Astrocyte of the spinal cord (primary cell): Measurements from ENCODE around the gene DPH7.

Experiments used
- DNase-seq: peaks from one replicate; pipeline ENCODE4 v3.0.0; 2011; ENCODE audit warnings: low read depth, low spot score
- H3K4me3 ChIP-seq: 2 replicates; pipeline ENCODE4 v1.5.1; 2011; ENCODE audit warnings: low read depth, mild to moderate bottlenecking, low read length, moderate library complexity
- CTCF ChIP-seq: IDR thresholded peaks from 2 replicates; pipeline ENCODE4 v1.5.1; 2012; ENCODE audit warnings: low read depth, mild to moderate bottlenecking, low read length, inconsistent platforms
- in situ Hi-C: cut with HindIII; loops from 2 replicates; pipeline ENCODE4 v1.10.0; 2017; ENCODE audit warnings: low sequenced_read_pairs

Gene DPH7

GRCh38 chr9:137593176-137593575, 14.5 kb upstream of the DPH7 start:
- no peak overlapping the region for H3K4me3 ChIP-seq
- in situ Hi-C loops = no loop called here
- no peak for DNase-seq
- TF ChIP-seq CTCF = no peak

GRCh38 chr9:137592767-137593166, 14.0 kb upstream of the DPH7 start:
- no peak for DNase-seq
- no peak for TF ChIP-seq CTCF
- no peak overlapping the region for H3K4me3 ChIP-seq
- in situ Hi-C loops = no loop called here

- DNase-seq = peak; percentile 80
- in situ Hi-C loops = no loop called here
- TF ChIP-seq CTCF = no peak
- peak within 1 kb of the TSS; percentile 63 for H3K4me3 ChIP-seq
Observed at GRCh38 chr9:137590469-137591383, 12.0 kb upstream of the DPH7 start, which contains the start of gene ZMYND19. Gene ZMYND19, minus strand, starts transcription at chr9:137590512. Its CDS starts 249 bp downstream, at chr9:137590263.

GRCh38 chr9:137590123-137590468, 11.4 kb upstream of the DPH7 start:
- no peak for TF ChIP-seq CTCF
- in situ Hi-C loops = no loop called here

GRCh38 chr9:137589441-137590122, 10.9 kb upstream of the DPH7 start:
- in situ Hi-C loops = no loop called here
- no peak for TF ChIP-seq CTCF
- DNase-seq = no peak
- peak overlapping the region; percentile 55 for H3K4me3 ChIP-seq

More at GRCh38 chr9:137590123-137590468, 11.4 kb upstream of the DPH7 start:
- DNase-seq = no peak
- H3K4me3 ChIP-seq = peak overlapping the region; percentile 55

- in situ Hi-C loops = no loop called here
- H3K4me3 ChIP-seq = peak overlapping the region; percentile 55
- TF ChIP-seq CTCF = no peak
- no peak for DNase-seq
Observed at GRCh38 chr9:137588891-137589290, 10.2 kb upstream of the DPH7 start.
